ENCODE measurements around the gene MIB2. TPM values are rescaled to one million over a fixed set of nuclear protein-coding genes. Genes with fewer than 3 reads are reported as not detected.
"Not testable (repeated sequence)": the region's sequence is repeated elsewhere in the genome, so short reads cannot be mapped to it uniquely, and the experiment has no call there.

The MIB2 gene
- polyA plus RNA-seq, 6 donors from 2014 or later, result 11.0 to 20.6 (median 13.1) TPM

DNA sequence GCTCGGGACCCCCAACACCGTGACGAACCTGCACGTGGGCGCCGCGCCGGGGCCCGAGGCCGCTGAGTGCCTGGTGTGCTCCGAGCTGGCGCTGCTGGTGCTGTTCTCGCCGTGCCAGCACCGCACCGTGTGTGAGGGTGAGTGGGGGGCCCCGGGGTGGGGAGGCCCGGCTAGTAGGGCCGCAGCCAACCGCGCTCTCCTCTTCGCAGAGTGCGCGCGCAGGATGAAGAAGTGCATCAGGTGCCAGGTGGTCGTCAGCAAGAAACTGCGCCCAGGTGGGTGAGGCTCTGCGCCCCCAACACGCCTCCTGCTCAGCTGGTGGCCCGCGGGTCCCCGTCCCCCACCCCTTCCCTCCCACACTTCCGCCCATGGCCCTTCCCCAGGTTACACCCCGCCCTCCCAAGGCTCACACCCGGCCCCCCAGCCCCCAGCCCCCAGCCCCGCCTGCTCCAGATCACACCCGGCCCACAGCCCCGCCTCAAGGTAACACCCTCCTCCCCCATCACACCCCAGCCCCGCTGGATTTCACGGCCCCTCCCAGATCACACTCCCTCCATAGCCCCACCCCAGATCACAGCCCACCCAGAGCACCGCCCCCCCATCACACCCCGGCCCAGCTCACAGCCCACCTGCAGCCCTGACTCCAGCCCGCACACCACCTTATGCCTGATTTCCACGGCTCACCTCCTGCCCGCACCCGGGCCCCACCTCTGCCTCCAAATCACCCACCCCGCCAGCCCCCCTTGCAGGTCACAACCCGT, 14.3 kb downstream of the MIB2 start:
- Mint-ChIP-seq H3K4me3 (peak overlapping the region; percentile 71 to 86 (median 78)), H3K4me1 (peaks cover 7 to 12% (median 7%) of the 10 kb centered on the region in 3 donors), H3K36me3 (no peaks in the 10 kb centered on the region), H3K27ac (peak overlapping the region in 4 of 6 donors; percentile 81 to 94 (median 94)), H3K9me3 (peaks cover 0 to 2% (median 0%) of the 10 kb centered on the region in 7 donors), H3K27me3 (peaks cover 0 to 5% (median 4%) of the 10 kb centered on the region in 3 donors)
- ATAC-seq (ENCODE audit: low read depth in 2 of 2) (peak; percentile 25 to 32), DNase-seq (peak; percentile 65)

DNA sequence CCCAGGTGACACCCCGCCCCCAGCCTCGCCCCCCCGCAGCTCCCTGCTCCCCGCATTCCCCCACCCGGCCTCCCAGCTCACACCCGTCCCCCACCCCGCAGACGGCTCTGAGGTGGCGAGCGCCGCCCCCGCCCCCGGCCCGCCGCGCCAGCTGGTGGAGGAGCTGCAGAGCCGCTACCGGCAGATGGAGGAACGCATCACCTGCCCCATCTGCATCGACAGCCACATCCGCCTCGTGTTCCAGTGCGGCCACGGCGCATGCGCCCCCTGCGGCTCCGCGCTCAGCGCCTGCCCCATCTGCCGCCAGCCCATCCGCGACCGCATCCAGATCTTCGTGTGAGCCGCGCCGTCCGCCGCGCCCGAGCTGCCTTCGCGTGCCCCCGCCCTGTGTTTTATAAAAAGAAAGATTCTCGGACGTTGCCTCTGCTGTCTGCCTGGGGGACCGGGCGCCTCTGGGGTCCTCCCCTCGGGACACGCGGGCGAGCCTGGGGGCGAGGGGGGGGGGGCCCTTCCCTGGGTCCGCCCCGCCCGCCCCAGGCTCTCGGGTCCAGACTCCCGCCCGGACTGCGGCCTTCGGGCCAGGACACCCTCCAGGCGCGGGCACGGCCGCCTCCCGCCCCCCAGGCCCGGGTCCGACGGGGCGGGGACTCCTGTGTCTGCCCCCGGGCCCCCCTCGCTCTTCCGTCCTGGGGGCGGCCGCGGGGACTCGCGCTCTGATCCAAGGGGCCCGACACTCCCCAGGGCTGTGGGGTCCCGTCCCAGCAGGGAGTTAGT, 15.1 kb downstream of the MIB2 start:
- Mint-ChIP-seq H3K27ac (peak overlapping the region in 5 of 6 donors; percentile 81 to 98 (median 94)), H3K4me1 (peaks cover 7 to 12% (median 7%) of the 10 kb centered on the region in 3 donors), H3K36me3 (no peaks in the 10 kb centered on the region), H3K9me3 (peaks cover 0 to 2% (median 0%) of the 10 kb centered on the region in 7 donors), H3K27me3 (peaks cover 0 to 5% (median 4%) of the 10 kb centered on the region in 3 donors), H3K4me3 (peak overlapping the region; percentile 80 to 96 (median 91))
- peak; percentile 96 for DNase-seq
- peak; percentile 89 to 90 for ATAC-seq (ENCODE audit: low read depth in 2 of 2)

DNA sequence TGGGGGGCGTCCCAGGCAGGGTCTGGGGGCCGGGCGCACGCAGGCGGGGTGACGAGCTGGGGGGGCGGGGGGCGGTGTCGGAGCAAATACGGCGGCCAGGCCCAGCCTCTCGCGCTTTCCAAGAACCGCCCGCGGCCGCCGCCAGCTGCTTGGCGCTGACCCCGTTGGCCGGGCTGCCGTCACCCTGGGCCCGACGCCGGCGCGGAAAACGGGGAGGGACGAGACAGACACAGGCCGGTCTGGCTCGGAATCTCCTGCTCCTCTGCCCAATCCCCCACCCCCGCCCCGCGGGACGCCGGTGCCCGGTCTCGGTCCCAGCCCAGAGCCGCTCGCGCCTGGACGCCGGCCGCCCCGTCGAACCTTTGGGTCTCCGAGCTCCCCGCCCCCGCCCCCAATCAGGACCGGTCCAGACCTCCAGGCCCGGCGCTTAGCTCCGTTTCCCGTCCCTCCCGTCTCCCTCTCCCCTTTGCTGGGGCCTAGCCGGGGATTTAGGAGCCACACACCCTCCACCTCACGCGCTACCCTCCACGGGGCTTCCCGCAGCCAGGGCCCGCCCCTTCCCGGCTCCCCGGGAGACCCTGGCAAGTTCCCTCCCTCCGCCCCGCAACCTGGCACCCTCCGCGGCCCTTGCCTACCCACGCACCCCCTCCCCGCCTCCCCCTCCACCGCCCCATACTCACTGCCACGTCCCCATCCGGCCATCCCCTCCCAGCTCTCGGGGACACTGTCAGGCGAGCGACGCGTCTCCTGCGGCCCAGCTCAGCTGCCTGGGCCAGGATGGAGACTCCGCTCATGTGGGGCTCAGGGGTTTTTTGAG, 15.9 kb downstream of the MIB2 start:
- Mint-ChIP-seq H3K36me3 (no peaks in the 10 kb centered on the region), H3K27me3 (peaks cover 0 to 5% (median 4%) of the 10 kb centered on the region in 3 donors), H3K9me3 (peaks cover 0 to 2% (median 0%) of the 10 kb centered on the region in 7 donors), H3K4me3 (peak overlapping the region in 5 of 8 donors; percentile 55 to 61 (median 59)), H3K27ac (peak overlapping the region in 3 of 6 donors; percentile 42 to 94 (median 76)), H3K4me1 (peaks cover 4 to 12% (median 7%) of the 10 kb centered on the region in 3 donors)
- ATAC-seq (ENCODE audit: low read depth in 2 of 2) (no peak), DNase-seq (no peak)

DNA sequence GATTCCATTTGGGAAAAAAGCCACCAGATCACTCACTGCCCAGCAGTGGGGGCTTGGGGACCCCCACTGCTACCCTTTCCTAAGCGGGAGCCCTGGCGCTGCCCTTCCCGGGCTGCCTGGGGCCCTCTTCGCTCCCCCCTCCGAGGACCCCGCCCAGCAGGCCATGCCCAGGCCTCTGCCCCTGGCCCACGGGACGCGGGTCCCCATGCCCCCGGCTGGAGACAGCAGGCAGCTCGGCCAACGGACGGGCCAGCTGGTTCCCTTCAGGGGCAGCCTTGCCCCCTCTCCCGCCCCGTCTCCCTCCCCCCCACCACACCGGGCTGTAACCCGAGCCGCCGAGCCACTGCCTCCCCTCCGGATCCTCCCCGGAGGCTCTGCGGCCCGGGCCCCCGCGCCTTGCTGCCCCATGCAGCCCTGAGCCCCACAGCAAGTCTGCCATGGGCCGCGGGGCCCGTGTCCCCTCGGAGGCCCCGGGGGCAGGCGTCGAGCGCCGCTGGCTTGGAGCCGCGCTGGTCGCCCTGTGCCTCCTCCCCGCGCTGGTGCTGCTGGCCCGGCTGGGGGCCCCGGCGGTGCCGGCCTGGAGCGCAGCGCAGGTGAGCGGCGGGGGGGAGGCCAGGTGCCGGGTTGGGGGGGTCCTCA, 16.6 kb downstream of the MIB2 start, which contains the start of gene MMP23B:
MMP23B (plus strand) TSS at position 392 of the 639 bp plus-strand sequence; CDS start at position 438, 46 bp downstream.
- H3K4me3 Mint-ChIP-seq, result peak within 1 kb of the TSS in 5 of 8 donors; percentile 55 to 61 (median 59)
- H3K4me1 Mint-ChIP-seq, result peaks cover 4 to 12% (median 7%) of the 10 kb centered on the region in 3 donors
- ATAC-seq (ENCODE audit: low read depth in 2 of 2) (no peak), DNase-seq (no peak)
- H3K36me3 Mint-ChIP-seq, result no peaks in the 10 kb centered on the region
- peaks cover 0 to 5% (median 4%) of the 10 kb centered on the region in 3 donors for H3K27me3 Mint-ChIP-seq
- peaks cover 0 to 2% (median 0%) of the 10 kb centered on the region in 7 donors for H3K9me3 Mint-ChIP-seq
- peak within 1 kb of the TSS in 3 of 6 donors; percentile 42 to 94 (median 76) for H3K27ac Mint-ChIP-seq

DNA sequence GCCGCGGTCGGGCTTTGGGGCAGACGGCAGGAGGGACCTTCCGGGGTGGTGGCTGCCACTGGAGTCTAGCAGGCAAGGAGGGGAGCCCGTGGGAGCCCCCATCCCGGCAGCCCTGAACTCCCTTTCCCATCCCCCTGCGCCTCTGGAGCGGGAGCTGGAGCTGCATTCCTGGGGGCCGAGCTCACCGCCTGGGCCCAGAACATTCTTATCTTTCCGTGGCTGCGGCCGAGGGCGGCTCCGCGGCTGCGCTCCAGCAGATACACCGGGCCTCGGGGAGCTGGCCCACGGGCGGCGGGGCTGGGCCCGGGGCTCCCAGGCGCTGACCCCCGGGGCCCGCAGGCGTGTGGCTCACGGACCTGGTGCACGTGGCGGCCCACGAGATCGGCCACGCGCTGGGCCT, 18.1 kb downstream of the MIB2 start:
- ATAC-seq (ENCODE audit: low read depth in 2 of 2); DNase-seq; H3K9me3 Mint-ChIP-seq; H3K36me3 Mint-ChIP-seq; H3K4me3 Mint-ChIP-seq; H3K27me3 Mint-ChIP-seq; H3K27ac Mint-ChIP-seq: not testable (repeated sequence)
- peaks cover 4 to 12% (median 7%) of the 10 kb centered on the region in 3 donors for H3K4me1 Mint-ChIP-seq

DNA sequence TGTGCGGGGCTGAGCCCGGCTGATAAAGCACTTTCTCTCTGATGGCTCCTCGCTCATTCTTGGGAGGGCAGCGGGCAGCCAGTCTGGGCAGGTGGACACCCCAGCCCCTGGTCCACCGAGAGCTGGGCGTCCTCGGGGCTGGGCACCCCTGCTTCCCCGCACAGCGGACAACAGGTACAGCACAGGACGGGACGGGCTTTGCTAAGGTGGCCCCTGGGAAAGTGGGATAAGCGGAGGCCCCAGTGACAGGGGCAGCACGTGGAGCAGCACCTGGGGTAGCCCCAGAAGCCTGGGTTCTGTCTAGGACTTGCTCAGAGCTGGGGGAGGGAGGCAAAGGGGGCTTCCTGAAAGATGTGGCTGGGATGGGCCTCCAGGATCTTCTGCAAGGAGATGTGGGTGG, 19.3 kb downstream of the MIB2 start:
- not testable (repeated sequence) for H3K9me3 Mint-ChIP-seq; H3K36me3 Mint-ChIP-seq; H3K27me3 Mint-ChIP-seq; H3K4me3 Mint-ChIP-seq; H3K27ac Mint-ChIP-seq; ATAC-seq (ENCODE audit: low read depth in 2 of 2); DNase-seq
- H3K4me1 Mint-ChIP-seq, result peaks cover 4 to 12% (median 7%) of the 10 kb centered on the region in 3 donors

DNA sequence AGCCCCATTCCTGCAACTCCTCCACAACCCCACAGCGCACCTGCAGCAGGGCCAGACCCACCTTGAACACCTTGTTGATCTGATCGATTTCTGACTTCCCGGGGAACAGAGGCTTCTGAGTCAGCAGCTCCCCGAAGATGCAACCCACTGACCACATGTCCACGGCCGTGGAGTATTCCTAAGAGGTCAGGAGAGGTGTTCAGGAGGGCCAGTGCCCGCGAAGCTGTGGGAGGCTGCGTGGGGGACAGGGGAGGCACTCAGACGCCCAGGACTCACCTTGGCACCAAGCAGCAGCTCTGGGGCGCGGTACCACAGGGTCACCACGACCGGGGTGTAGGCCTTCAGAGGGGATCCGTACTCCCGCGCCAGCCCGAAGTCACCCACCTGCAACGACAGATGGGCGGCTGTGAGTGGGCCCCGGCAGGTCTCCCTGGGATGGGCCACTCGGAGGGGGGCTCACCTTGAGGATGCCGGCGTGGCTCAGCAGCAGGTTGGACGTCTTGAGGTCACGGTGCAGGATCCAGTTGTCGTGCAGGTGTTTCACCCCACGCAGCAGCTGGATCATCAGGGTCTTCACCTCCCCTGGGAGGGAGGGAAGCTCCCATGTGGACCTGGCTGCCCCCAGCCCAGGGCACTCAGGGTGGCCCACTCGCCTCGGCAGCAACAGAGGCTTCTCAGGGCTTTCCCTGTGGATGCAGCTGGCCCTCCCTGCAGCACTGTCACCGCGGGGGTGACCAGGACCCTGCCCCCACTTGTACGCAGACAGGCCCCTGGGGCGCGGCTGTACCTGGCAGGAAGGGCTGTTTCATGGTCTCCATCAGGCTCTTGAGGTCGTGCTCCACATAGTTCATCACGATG, 21.6 kb downstream of the MIB2 start:
- not testable (repeated sequence) for H3K36me3 Mint-ChIP-seq; H3K27me3 Mint-ChIP-seq; ATAC-seq (ENCODE audit: low read depth in 2 of 2); H3K4me3 Mint-ChIP-seq; H3K4me1 Mint-ChIP-seq; H3K27ac Mint-ChIP-seq; H3K9me3 Mint-ChIP-seq; DNase-seq

DNA sequence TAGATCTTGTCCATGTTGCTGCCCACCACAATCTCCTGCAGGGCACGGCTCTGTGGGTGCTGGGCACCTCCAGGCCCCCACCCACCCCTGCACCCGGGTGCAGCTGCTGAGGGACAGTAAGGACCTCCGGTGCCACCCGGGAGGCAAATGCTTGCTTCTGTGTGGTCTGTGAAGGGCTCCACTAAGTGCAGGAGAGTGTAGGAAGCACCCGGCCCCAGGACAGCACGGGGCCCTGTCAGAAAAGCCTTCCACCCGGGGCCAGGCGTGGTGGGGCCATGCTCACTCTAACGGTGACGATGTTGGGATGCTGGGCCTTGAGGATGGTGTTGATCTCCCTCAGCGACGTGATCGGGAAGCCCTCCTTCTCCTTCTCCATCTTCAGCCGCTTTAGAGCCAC, 22.2 kb downstream of the MIB2 start:
- not testable (repeated sequence) for H3K27me3 Mint-ChIP-seq, H3K4me1 Mint-ChIP-seq

DNA sequence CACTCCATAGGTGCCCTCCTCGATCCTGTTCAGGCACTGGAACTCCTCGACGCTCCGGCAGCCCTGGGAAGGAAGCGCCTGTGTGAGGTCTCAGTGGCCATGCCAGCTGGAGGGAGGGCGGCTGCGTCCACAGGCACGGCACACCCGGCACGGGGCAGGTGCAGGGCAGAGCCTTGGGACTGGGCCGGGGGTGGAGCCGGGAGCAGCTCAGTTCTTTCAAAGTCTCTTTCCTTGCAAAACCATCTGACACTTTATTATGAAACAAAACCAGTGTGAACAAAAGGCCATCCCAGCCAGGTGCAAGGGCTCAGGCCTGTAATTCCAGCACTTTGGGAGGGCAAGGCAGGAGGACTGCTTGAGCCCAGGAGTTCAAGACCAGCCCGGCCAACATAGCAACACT, 23.2 kb downstream of the MIB2 start:
- not testable (repeated sequence) for H3K4me1 Mint-ChIP-seq; H3K27ac Mint-ChIP-seq; ATAC-seq (ENCODE audit: low read depth in 2 of 2)

More for the DNA sequence above, 22.2 kb downstream of the MIB2 start:
- not testable (repeated sequence) for H3K4me3 Mint-ChIP-seq; H3K9me3 Mint-ChIP-seq; DNase-seq; ATAC-seq (ENCODE audit: low read depth in 2 of 2); H3K36me3 Mint-ChIP-seq; H3K27ac Mint-ChIP-seq

DNA sequence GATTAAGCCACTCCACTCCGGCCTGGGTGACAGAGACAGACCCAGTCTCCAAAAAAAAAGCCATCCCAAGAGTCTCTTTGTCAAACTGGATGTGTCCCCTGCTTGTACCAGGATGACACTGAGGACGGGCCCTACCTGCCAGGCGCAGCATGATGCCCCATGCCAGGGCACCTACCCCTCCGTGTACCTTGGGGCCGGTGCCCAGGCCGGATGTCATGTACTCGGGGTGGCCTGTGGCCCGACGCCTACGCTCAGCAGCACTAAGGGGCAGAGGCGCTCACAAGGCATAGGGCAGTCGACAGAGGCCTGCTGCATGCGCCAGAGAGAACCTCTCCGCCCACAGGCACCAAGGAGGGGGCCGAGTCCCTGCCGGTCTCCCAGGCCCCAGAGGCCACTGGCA, 24.1 kb downstream of the MIB2 start:
- H3K9me3 Mint-ChIP-seq; DNase-seq; H3K36me3 Mint-ChIP-seq; H3K4me3 Mint-ChIP-seq; H3K4me1 Mint-ChIP-seq; ATAC-seq (ENCODE audit: low read depth in 2 of 2); H3K27me3 Mint-ChIP-seq; H3K27ac Mint-ChIP-seq: not testable (repeated sequence)

More for the DNA sequence above, 23.2 kb downstream of the MIB2 start:
- DNase-seq, H3K9me3 Mint-ChIP-seq, H3K36me3 Mint-ChIP-seq, H3K4me3 Mint-ChIP-seq, H3K27me3 Mint-ChIP-seq: not testable (repeated sequence)

DNA sequence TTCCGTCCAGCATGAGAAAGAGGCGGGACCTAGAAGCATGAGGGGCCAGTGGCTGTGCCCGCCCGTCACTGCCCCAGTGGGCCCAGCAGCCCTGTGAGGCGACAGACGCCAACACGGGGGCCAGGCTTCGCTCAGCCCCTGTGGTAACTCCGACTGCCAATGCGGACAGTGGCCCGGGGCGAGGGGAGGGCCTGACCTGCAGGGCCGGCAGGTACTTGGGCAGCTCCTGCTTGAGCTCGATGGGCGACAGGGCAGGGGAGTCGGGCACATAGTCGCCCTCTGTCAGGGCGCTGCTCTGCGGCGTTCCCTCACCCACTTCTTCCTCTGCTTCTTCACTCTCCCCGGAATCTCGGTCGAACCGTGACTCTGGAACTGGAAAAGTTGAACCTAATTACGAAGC, 24.8 kb downstream of the MIB2 start:
- H3K27me3 Mint-ChIP-seq; H3K36me3 Mint-ChIP-seq; H3K27ac Mint-ChIP-seq; ATAC-seq (ENCODE audit: low read depth in 2 of 2); DNase-seq; H3K4me3 Mint-ChIP-seq; H3K9me3 Mint-ChIP-seq; H3K4me1 Mint-ChIP-seq: not testable (repeated sequence)
